ENCODE measurements around the gene JMY. TPM values are rescaled to one million over a fixed set of nuclear protein-coding genes. Genes with fewer than 3 reads are reported as not detected.

Gene JMY
- polyA plus RNA-seq, 1 of the 3 experiments (the other 2 are of a cell fraction): 1.7 TPM

GRCh38 chr5:79236362-79236969 is 535 bp downstream of the JMY start:
- Histone ChIP-seq H3K4me1 (ENCODE audit: control insufficient read depth in 1 of 2, insufficient read depth in 2 of 2, low read depth in 1 of 2, low read length in 1 of 2) (peaks cover 2 to 4% of the 10 kb centered on the region in 2 experiments; a peak in 3 of 4 replicates), H3K79me2 (ENCODE audit: insufficient read depth) (peaks cover 42% of the 10 kb centered on the region), H3K36me3 (replicated peaks in 1 of 2; ENCODE audit: control insufficient read depth in 1 of 2, insufficient read depth in 2 of 2, low read length in 1 of 2) (no peaks in the 10 kb centered on the region), H3K9me2 (no peaks in the 10 kb centered on the region), H3K4me2 (peak overlapping the region; percentile 95), H3K27ac (ENCODE audit: low read depth in 2 of 2, low read length in 1 of 2) (peak overlapping the region; percentile 58 to 74), H4K20me1 (ENCODE audit: insufficient read depth) (peaks cover 25% of the 10 kb centered on the region; the same call in 1 of the 2 replicates), H3K4me3 (ENCODE audit: low read depth in 2 of 2, low read length in 1 of 2) (peak overlapping the region; percentile 75 to 96), H3K27me3 (ENCODE audit: insufficient read depth) (no peaks in the 10 kb centered on the region), H3K9ac (peak overlapping the region; percentile 79), H3F3A (replicated peaks; ENCODE audit: insufficient read depth) (no peaks in the 10 kb centered on the region), H2AFZ (ENCODE audit: low read depth) (peak overlapping the region; percentile 85), H3K9me3 (no peaks in the 10 kb centered on the region)
- peak; percentile 82 for DNase-seq
- TF ChIP-seq GATA2 (CRISPR knock-in tag; IDR thresholded peaks at IDR 0.05) (no peak), PBX3 (IDR thresholded peaks at IDR 0.05) (no peak), MXI1 (IDR thresholded peaks at IDR 0.05; ENCODE audit: low read depth, low read length) (0 out of 2 replicates have a peak, but pooled peaks have one; percentile 5), YY1 (IDR thresholded peaks at IDR 0.05; ENCODE audit: low read depth) (peak; percentile 47; the same call in 1 of the 2 replicates)
- ChIA-PET POLR2A (no interaction called here), CTCF (interaction anchor here (0.9 to 4.5 kb wide), 8 partner anchors 20 to 251 kb away, joined by 3 to 25 read pairs (median 4); partner anchors contain the start of gene ARSB)
- WGBS (ENCODE audit: low lambda C conversion rate): no CpG with 5 or more reads among the region's 78 CpGs

- no peaks in the 10 kb centered on the region for H3K27me3 ChIP-seq (ENCODE audit: insufficient read depth)
- H3K79me2 ChIP-seq (ENCODE audit: insufficient read depth): peaks cover 43% of the 10 kb centered on the region
- peak overlapping the region; percentile 95 for H3K4me2 ChIP-seq
- H3K9me2 ChIP-seq: no peaks in the 10 kb centered on the region
- H3K9ac ChIP-seq: peak overlapping the region; percentile 79
- CTCF ChIA-PET: interaction anchor here (1.1 to 4.5 kb wide), 6 partner anchors 19 to 251 kb away, joined by 3 to 25 read pairs (median 4); partner anchors contain the start of gene ARSB
- H4K20me1 ChIP-seq (ENCODE audit: insufficient read depth): peaks cover 29% of the 10 kb centered on the region; the same call in 1 of the 2 replicates
- peaks cover 2 to 7% of the 10 kb centered on the region in 2 experiments; a peak in 3 of 4 replicates for H3K4me1 ChIP-seq (ENCODE audit: control insufficient read depth in 1 of 2, insufficient read depth in 2 of 2, low read depth in 1 of 2, low read length in 1 of 2)
- peak; percentile 76 for DNase-seq
- TF ChIP-seq TAF1 (IDR thresholded peaks at IDR 0.05; ENCODE audit: borderline replicate concordance, low read depth, low read length) (no peak), USF1 (IDR thresholded peaks at IDR 0.05; ENCODE audit: borderline replicate concordance, low read depth) (0 out of 2 replicates have a peak, but pooled peaks have one; percentile 3), MAX (IDR thresholded peaks at IDR 0.05; ENCODE audit: low read depth) (peak; percentile 26; the same call in 1 of the 2 replicates)
- H2AFZ ChIP-seq (ENCODE audit: low read depth): peak overlapping the region; percentile 85
- H3K36me3 ChIP-seq (replicated peaks in 1 of 2; ENCODE audit: control insufficient read depth in 1 of 2, insufficient read depth in 2 of 2, low read length in 1 of 2): no peaks in the 10 kb centered on the region
- POLR2A ChIA-PET: no interaction called here
- peak overlapping the region; percentile 75 to 96 for H3K4me3 ChIP-seq (ENCODE audit: low read depth in 2 of 2, low read length in 1 of 2)
- no peaks in the 10 kb centered on the region for H3K9me3 ChIP-seq
- 3% methylated on average over 17 of the region's 61 CpGs for WGBS (ENCODE audit: low lambda C conversion rate)
- H3F3A ChIP-seq (replicated peaks; ENCODE audit: insufficient read depth): no peaks in the 10 kb centered on the region
- peak overlapping the region in 1 of 2 experiments; percentile 74; a peak in 1 of 4 replicates for H3K27ac ChIP-seq (ENCODE audit: low read depth in 2 of 2, low read length in 1 of 2)
Measured at GRCh38 chr5:79236970-79237739, 1.2 kb downstream of the JMY start.
